ENCODE data around the gene CKAP2L. TPM values are rescaled to one million over a fixed set of nuclear protein-coding genes. Genes with fewer than 3 reads are reported as not detected.

The CKAP2L gene
- total RNA-seq, 4 donors from 2014 or later = 0.07 to 0.16 TPM; not detected in 2

GRCh38 chr2:112733871-112734270 lies 30.5 kb downstream of the CKAP2L start:
- ATAC-seq (no peak), DNase-seq (no peak)
- in situ Hi-C loops (cut with MboI; ENCODE audit: low sequenced_read_pairs in 4 of 4) (loop anchor here in 2 of 4 donors (5.0 to 10.0 kb wide), 2 partner anchors 109 to 132 kb away; no protein-coding TSS in a partner anchor), intact Hi-C loops (cut with DNase I; ENCODE audit: low total_unique reads) (no loop called here)
- Histone ChIP-seq H3K4me3 (no peak overlapping the region), H3K27ac (no peak overlapping the region), H3K4me1 (no peaks in the 10 kb centered on the region), H3K9me3 (no peaks in the 10 kb centered on the region), H3K36me3 (no peaks in the 10 kb centered on the region), H3K27me3 (no peaks in the 10 kb centered on the region)
- no peak for TF ChIP-seq CTCF (IDR thresholded peaks at IDR 0.05 in 4 of 5, conservative IDR thresholded peaks at IDR 0.05 in 1 of 5)
- TF ChIP-seq POLR2A (IDR thresholded peaks at IDR 0.05) = no peak

GRCh38 chr2:112733456-112733855 lies 31.0 kb downstream of the CKAP2L start:
- no peak overlapping the region for H3K27ac ChIP-seq
- ATAC-seq (no peak), DNase-seq (no peak)
- H3K36me3 ChIP-seq = no peaks in the 10 kb centered on the region
- H3K4me1 ChIP-seq = no peaks in the 10 kb centered on the region
- in situ Hi-C loops (cut with MboI; ENCODE audit: low sequenced_read_pairs in 4 of 4) = loop anchor here in 2 of 4 donors (5.0 to 10.0 kb wide), 2 partner anchors 109 to 131 kb away; no protein-coding TSS in a partner anchor
- H3K4me3 ChIP-seq = no peak overlapping the region
- intact Hi-C loops (cut with DNase I; ENCODE audit: low total_unique reads) = no loop called here
- no peaks in the 10 kb centered on the region for H3K9me3 ChIP-seq
- H3K27me3 ChIP-seq = no peaks in the 10 kb centered on the region
- TF ChIP-seq POLR2A (IDR thresholded peaks at IDR 0.05) = no peak
- TF ChIP-seq CTCF (IDR thresholded peaks at IDR 0.05 in 4 of 5, conservative IDR thresholded peaks at IDR 0.05 in 1 of 5) = no peak

GRCh38 chr2:112731479-112731878 lies 32.9 kb downstream of the CKAP2L start:
- TF ChIP-seq CTCF (IDR thresholded peaks at IDR 0.05 in 4 of 5, conservative IDR thresholded peaks at IDR 0.05 in 1 of 5) = no peak
- TF ChIP-seq POLR2A (IDR thresholded peaks at IDR 0.05) = no peak
- intact Hi-C loops (cut with DNase I; ENCODE audit: low total_unique reads) = no loop called here
- in situ Hi-C loops (cut with MboI; ENCODE audit: low sequenced_read_pairs in 4 of 4) = loop anchor here in 2 of 4 donors (5.0 to 10.0 kb wide), 2 partner anchors 107 to 129 kb away; no protein-coding TSS in a partner anchor
- ATAC-seq (no peak), DNase-seq (no peak)
- Histone ChIP-seq H3K4me3 (no peak overlapping the region), H3K9me3 (no peaks in the 10 kb centered on the region), H3K36me3 (no peaks in the 10 kb centered on the region), H3K27me3 (no peaks in the 10 kb centered on the region), H3K4me1 (no peaks in the 10 kb centered on the region), H3K27ac (no peak overlapping the region)

- H3K27me3 ChIP-seq = no peaks in the 10 kb centered on the region
- H3K36me3 ChIP-seq = no peaks in the 10 kb centered on the region
- no peaks in the 10 kb centered on the region for H3K4me1 ChIP-seq
- H3K9me3 ChIP-seq = no peaks in the 10 kb centered on the region
- intact Hi-C loops (cut with DNase I; ENCODE audit: low total_unique reads) = no loop called here
- H3K4me3 ChIP-seq = no peak overlapping the region
- in situ Hi-C loops (cut with MboI; ENCODE audit: low sequenced_read_pairs in 4 of 4) = loop anchor here in 2 of 4 donors (5.0 to 10.0 kb wide), 2 partner anchors 106 to 128 kb away; no protein-coding TSS in a partner anchor
- no peak for DNase-seq
- ATAC-seq = no peak
- H3K27ac ChIP-seq = no peak overlapping the region
- TF ChIP-seq CTCF (IDR thresholded peaks at IDR 0.05 in 4 of 5, conservative IDR thresholded peaks at IDR 0.05 in 1 of 5) (no peak), POLR2A (IDR thresholded peaks at IDR 0.05) (no peak)
Measured at GRCh38 chr2:112730791-112731190, 33.6 kb downstream of the CKAP2L start.

- H3K27me3 ChIP-seq = no peaks in the 10 kb centered on the region
- TF ChIP-seq CTCF (IDR thresholded peaks at IDR 0.05 in 4 of 5, conservative IDR thresholded peaks at IDR 0.05 in 1 of 5) (no peak), POLR2A (IDR thresholded peaks at IDR 0.05) (no peak)
- no peak overlapping the region for H3K27ac ChIP-seq
- no peak overlapping the region for H3K4me3 ChIP-seq
- intact Hi-C loops (cut with DNase I; ENCODE audit: low total_unique reads) = no loop called here
- DNase-seq (no peak), ATAC-seq (no peak)
- no peaks in the 10 kb centered on the region for H3K4me1 ChIP-seq
- in situ Hi-C loops (cut with MboI; ENCODE audit: low sequenced_read_pairs in 4 of 4) = loop anchor here in 2 of 4 donors (5.0 to 10.0 kb wide), 2 partner anchors 105 to 128 kb away; no protein-coding TSS in a partner anchor
- no peaks in the 10 kb centered on the region for H3K9me3 ChIP-seq
- no peaks in the 10 kb centered on the region for H3K36me3 ChIP-seq
Measured at GRCh38 chr2:112730216-112730615, 34.2 kb downstream of the CKAP2L start.
